ENCODE measurements around the gene LRFN2. TPM values are rescaled to one million over a fixed set of nuclear protein-coding genes. Genes with fewer than 3 reads are reported as not detected.

The LRFN2 gene
- total RNA-seq, 1 donor from 2014 or later, result not detected

DNA sequence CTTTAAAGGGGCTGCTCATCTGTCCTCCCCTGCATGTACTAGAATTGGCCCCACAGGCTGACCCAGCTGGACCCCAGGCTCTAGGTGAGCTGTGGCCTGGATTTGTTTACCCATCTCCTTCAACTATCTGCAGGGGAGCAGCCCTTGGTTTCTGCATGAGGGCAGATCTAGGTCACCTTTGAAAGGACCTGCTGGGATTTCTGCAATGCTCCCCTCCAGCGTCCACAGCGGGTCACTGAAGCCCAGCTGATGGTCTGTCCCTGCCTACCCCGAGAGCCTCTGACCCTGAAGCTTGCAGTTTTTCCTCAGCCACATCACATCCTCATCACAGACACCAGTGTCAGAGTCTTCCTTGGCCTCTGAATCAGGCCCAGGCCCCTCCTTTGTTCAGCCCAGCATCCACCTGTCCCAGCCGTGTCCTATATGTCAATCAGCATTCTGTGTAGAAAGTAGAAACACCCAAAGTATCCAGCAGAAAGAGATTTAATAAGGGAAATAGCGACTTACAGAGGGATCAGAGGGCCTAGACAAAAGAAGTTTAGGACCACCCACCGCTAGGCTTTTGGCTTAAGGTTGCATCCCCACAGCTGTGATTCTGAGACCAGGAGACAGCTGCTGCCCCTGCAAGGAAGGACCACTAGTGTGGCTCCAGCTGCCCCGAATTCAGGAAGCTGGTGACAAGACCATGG, 243.1 kb downstream of the LRFN2 start:
- no peak for DNase-seq

DNA sequence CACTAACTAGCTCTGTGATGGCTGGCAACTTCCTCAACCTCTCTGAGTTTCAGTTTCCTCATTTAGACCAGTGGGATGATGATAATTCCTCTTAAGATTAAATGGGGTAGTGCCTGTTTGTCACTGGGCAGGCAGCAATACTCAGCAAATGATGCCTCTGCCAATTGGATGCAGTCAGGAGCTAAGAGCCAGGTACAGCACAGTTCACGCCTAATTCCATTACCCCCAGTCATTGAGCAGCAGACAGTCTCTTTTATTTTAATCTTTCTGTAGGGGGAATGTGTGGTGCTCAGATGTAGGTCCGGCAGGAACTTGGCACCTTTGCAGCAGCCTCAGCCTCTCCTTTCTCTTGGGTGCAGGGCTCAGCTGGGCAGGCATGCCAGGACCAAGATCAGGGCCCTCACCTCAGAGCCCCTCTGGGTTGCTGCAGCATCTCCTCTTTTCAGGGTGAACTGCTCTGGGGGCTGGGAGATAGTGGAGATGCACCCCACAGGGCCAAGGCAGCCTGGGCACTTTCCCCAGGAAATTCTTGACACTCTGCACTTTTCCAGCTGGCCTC, 243.8 kb downstream of the LRFN2 start:
- DNase-seq, result no peak

DNA sequence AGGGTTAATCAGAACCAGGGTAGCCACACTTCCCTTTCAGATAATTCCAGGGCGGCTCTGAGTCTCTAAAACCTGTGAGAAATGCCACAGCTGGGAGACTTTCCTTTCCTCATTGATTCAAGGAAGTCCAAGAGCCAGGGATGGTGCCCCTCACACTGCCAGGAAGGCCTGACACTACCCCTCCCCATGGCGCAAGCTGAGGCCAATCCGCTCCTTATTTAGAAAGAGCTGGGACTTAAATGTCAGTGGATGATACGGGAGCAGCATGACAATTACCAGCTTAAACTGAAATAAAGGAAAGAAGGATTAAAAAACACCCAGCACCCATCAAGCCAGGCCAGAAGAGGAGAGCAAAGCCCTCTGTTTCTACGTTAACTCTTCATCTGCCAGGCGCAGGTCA, 244.4 kb downstream of the LRFN2 start:
- no peak for DNase-seq

DNA sequence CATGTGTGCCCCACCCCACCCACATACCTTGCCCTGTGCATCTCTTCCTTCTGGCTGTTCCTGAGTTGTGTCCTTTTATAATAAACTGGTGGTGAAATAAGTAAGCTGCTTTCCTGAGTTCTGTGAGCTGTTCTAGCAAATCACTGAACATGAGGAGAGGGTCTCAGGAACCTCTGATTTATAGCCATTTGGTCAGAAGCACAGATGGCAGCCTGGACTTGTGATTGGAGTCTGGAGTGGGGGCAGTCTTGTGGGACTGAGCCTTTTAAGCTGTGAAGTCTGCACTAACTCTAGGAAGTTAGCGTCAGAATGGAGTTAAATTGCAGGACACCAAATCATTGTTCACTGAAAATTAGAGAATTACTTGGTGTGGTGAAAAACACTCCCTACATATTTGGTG, 245.4 kb downstream of the LRFN2 start:
- no peak for DNase-seq

Measured in dermis blood vessel endothelial cell (primary cell).